GM18520 (cell line): ENCODE data around the gene USP19.

Source experiments
- ATAC-seq: cut with Tn5 transposase; IDR thresholded peaks from one replicate; pipeline ENCODE4 v1.9.1; 2021; ENCODE audit not compliant: unreplicated experiment

Gene USP19

DNA sequence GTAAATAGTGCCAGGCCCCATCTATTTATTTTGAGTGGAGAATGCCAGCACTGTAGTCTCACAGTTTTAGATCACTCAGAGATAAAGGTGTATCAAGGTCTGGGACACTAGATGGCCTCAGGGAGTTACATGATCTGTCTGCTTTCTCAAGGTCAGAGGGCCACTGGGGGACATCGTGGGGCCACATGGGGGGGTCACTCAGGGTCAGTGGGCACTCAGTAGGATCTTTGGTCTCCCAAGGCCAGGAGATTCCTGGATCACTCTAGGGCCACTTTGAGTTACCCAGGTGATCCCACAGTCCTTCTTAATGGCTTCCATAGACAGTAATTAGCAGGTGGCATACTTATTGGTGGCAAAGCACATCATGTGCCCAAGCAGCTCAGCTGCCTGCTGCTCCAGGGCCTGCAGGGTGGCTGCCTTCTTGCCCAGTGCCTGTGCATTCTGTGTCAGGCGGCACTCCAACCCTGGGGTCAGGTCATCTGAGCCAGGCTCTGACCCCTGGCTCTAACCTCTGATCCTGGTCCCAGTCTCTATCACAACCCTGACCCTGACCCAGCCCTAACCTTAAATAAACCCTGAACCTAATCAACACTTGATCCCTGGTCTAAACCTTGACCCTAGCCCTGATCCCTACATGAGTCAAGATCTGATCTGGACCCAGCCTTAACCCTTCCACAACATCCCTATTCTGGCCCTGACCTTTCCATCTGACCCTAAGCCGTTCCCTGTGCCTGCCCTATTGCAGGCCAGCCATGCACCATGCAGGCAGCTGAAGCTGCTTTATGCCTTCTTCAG, 14.0 kb upstream of the USP19 start:
- no peak for ATAC-seq

DNA sequence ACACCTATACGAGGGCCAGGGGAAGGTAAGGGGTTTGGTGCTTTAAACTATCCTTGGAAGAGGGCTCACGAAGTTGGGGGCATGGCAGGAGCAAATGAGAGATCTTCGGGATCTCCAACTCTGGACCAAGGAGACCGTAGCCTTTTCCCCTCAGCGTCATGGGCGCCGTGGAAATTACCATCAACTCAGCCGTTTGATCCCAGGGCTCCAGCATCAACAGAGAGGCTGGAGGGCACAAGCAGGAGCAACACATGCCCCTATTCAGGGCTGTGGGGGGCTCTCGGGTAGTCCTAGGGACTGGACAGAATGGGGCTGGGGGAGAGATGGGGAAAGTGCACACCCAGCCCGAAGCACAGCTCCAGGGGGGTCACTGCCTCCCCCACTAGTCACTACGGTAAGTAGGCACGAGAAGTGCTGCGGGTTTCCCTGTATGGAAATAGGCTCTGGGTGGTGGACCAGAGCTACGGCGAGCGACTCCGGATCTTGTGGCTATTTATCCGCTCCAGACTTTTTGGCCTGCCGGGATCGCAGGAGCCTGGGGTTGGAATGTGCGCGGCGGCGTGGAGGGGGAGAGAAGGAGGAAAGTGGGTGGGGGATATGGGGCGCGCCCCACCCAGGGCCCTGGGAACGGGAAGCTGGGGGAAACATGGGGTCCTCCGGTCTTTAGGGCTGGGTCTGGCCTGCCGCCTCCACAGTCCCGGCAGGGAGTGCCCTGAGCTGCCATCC, 12.8 kb upstream of the USP19 start:
- ATAC-seq: no peak

DNA sequence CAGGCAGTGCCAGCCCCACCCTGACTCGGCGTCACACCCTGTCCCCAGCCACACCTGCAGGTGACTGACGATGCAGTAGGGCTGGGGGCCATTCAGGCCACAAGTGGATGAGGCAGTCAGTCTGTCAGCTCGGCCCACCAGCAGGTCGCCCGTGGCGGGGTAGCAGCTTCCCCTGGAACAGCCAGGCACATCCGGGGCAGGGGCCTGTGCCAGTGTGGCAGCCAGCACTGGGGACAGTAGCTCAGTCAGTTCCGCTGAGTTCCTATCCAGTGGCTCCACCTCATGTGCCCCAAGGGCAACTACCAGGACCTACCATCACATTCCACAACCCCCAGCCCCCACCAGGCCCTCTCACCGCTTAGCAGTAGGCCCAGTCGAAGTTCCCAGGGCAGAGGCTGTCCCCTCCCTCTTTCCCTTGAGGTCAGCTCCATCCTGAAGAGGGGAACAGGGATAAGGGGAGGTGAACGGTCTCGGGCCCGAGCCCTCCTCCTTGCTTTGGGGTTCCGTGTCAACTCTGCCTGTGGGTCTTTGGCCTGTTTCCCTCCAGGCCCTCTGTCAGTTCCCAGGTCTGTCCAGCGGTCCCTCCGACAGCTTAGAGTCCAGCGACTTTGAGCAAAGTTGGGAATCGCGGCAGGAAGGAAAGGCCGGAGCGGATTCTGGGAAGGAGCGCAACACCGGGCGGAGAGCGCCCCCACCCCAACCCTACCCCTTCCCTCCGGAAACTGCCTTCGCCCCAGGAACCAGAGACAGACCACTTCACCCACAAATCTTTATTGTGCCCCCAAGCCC, 12.0 kb upstream of the USP19 start, which contains the start of gene LAMB2:
TSS of gene LAMB2 (minus strand) at position 614 of the 789 bp plus-strand sequence. CDS start at position 431, 183 bp downstream.
- no peak for ATAC-seq

DNA sequence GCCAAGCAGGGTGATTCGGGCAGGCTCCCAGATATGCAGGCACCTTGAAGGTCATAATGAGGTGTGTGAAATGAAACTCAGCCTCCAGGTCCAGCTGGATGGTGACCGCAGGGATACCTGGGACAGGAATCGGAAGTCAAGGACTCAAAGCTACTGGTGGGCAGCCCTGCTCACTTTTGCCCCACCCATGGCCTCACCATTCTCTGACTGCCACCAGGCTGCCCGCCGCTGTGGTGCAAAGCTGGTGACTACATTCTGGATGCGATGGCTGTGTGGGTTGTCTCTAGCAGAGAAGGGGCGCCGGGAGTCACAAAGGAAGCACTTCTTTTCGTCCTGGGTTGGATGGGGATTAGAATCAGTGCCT, 11.4 kb upstream of the USP19 start:
- ATAC-seq: no peak

DNA sequence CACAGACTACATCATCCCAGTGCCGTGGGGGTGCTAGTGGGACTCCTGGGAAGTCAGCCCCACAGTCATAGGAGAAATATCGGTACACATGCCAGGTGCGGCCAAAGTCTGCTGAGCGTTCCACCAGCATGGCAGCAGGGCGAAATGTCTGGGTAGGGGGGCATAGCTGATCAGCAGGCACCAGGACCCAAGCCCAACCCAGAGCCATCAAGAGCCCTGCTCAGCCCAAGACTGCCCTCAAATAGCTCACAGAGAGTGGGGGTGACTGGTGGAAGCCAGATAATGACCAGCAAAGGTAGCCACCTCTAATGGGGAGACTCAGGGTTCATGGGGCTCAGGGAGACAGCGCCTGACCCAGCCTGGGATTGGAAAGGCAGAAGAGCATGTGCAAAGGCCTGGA, 11.0 kb upstream of the USP19 start:
- ATAC-seq: no peak

DNA sequence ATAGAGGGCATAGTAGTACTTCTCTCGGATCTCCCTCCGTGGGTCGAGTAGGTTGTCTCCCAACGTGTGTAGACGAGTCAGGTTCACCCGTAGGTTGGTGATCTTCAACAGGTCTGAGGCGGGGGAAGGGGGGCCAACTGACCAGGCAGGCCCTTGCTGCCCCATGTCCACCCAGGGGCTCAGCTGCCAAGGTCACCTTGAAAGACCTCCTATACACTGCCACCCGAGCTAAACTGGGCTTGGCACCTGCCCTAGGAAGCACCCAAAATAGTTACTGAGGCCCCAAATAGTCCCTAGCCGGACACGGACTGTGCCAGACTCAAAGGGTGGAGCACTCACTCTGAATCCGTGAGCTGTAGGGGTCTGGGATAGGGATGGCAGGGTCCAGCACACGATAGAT, 10.4 kb upstream of the USP19 start:
- ATAC-seq: no peak

DNA sequence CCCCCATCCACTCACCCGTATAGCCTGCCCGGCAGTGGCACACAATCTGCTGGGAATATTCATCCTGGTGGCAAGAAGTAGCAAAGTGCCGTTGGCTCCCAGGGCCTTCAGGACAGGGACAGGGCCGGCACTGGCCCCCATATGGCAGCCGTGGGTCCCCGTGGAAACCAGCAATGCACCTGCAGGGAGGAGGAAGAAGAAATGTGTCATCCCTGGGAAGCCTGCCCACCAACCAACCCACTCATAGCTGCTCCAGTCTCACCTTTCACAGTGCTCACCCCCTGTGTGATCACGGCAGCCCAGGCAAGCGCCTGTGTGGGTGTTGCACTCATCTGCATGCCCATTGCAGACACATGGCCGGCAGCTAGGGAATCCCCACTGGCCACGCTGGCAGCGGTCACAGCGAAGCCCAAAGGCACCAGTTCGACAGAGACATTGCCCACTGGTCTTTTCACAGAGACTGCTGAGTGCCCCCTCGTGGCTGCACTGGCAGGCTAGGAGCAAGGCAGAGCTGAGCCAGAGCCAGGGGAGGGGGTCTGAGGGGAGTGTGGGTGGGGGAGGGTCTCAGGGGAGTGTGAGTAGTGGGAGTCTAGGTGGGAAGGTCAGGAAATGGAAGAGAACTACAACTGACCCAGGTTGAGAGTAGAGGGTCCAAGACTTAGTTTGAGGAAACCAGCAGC, 4.5 kb upstream of the USP19 start:
- no peak for ATAC-seq

DNA sequence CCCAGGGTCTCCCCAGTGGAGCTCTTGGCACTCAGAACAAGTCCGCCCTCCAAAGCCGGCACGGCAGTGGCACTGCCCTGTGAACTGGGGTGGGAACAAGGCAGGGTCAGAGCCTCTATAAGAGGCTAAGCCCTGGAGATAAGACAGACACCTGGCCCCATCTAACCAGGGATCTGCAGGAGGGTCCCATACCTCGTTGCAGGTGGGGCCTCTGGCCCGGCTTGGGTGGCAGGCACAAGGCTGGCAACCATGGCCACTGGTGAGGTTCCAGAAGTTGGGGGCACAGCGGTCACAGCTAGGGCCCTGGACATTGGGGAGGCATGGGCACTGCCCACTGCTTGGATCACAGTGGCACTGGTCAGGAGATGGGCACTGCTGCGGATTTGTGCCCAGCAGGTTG, 3.6 kb upstream of the USP19 start:
- no peak for ATAC-seq

DNA sequence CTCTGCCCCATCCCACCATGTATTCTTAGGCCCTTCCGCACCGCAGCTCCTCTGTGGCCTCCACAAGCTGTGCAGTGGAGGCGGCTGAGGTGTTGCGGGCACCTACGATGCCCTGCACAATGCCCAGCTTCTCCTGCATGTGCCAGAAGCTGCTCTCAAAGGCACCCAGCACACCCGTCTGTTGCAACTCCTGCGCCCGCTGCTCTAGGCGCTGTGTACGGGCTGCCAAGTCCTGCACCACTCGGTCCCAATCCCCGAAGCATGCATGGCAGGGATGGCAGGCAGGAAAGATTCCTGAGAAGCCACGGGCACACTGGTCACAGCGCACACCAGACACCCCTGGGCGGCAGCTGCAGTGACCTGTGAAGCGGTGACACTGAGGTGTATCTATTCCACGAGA, 3.1 kb upstream of the USP19 start:
- ATAC-seq: no peak

DNA sequence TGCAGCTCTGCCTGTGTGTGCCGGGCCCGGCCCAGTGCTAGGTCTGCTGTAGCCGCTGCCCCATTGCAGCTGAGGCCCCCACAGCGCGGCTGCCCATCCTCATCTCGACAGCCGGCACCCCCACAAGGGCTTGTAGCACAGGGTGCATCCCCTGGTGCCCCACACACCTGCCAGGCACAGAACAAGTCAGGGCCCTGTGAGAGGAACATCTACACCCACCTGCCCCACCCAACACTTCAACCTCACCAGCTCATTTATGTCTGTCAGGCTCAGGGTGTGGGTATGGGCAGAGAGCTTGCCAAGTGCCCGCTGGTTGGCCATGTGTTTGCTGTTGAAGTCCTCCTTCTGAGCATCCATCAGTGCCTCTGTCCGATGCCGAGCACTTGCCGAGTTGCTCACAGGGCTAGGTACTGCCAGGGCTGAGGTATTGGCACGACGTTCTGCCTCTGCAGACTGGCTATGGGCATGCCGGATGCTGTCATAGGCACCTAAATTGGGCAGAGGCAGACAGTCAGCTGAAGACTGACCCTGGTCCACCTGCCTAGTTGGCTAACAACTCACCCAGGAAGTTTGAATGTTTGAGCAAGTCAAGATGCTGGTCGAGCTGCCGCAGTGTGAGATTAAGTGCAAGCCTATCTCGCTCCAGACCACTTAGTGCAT, 2.4 kb upstream of the USP19 start:
- no peak for ATAC-seq

DNA sequence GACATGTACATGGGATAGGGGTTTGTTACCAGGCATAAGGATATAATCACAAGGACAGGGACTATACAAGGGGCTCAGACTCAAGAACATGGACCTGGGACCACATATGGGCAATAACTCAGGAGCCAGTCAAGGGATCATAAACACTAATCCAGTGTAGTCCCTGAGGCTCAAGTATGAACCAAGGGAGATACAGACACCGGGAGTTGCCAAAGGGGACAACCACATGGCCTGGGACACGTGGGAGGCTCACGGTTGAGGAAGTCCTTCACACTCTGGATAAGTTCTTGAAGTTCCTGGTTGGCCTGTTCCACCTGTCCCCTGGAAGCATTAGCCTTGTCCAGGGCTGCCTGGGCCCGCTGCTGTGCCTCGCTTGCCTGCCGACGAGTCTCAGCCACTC, 1.8 kb upstream of the USP19 start:
- no peak for ATAC-seq

DNA sequence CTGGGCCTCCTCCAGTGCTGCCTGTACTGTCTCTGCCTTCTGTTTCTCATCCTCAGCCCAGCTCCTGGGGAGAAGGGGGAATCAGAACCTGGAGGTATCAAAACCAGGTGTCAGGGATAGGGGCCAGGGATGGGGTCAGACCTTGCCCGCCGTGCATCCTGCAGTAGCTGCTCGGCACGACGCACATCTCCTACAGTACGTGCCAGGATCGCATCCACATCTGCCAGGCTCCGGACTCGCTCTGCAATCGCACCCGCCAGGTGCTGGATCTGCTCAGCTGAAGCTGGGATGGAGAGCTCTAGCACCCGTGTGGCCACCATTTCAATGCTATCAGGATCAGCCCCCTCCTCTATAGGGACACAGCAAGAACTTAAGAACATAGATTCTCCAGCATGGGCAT, 1.4 kb upstream of the USP19 start:
- no peak for ATAC-seq

DNA sequence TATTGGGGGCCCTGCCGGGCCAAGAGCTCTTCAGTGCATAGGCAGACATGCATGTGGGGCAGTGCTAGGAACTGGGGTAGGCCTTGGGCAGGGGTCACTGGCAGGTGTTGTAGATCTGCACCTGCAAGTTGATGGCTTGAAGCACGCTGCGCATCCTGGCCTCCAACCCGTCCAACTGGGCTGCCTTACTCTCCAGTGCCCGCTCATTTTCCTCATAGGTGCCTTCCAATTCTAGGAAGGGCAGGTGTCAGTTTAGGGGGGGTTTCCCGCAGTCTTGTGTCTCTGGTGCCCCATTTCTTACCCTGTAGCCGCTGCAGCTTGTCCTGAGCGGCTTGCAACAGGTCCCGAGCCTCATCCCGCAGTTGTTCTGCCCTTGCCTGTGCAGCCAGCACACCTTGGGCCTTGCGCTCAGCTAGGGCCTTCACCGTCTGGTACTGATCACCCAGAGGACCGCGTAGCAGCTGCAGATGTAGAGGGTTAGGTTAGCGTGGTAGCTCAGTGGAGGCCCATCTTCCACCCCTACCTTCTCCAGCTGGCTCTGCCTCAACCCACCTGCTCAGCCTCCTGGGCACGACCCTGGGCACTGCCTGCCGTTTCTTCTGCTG, 611 bp upstream of the USP19 start:
- ATAC-seq: no peak

DNA sequence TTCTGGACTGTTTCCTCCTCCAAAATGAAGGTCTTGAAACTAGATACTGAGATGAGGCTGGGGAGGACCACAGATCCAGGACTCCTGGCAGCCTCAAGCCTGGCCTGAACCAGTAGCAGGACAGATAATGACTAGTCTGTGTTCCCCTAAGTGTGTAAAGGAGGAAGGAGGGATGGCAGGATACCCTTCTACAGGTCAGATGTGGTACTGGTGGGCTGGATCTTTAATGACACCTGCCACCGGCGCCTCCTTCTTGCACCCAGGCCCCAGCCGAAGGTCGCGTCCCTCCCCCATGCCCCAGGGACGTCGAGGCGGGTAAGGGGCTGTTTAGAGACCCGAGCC, 556 bp downstream of the USP19 start:
- no peak for ATAC-seq

DNA sequence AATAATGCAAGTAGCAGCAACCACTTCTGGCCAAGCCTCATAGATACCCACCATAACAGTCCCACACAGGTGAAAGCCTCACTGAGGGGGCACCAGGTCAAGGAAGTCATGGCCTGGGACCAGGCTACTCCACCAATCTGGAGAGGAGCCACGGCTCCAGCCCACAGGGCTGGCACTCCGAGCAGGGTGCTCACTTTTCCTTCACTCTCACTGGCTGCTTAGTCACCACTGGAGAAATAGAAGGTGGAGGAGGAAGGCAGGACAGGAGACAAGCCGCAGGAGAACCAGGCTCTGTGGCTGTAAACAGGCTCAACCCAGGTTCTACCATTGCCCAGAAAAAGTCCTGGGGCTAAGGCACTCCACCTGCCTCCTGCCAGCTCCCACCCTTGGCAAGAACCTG, 1.2 kb downstream of the USP19 start:
- ATAC-seq: no peak

DNA sequence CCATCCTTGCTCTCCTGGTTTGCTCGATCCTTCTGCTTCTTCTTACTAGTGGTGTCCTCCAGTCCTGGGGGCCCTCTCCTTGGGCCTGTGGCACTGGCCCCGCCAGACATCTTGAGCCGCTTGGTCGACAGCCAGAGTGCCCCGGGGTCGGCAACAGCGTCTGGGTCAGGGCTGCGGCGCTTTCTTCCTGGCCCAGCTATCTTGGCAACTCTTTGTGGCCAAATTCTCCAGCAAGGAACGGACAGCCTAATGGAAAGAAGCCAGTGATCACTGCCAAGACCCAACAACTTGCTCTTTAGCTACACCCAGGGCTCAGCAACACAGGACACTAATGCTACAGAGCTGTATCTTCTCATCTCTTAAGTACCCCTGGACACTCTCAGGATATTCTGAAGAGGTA, 1.6 kb downstream of the USP19 start:
- ATAC-seq: no peak

DNA sequence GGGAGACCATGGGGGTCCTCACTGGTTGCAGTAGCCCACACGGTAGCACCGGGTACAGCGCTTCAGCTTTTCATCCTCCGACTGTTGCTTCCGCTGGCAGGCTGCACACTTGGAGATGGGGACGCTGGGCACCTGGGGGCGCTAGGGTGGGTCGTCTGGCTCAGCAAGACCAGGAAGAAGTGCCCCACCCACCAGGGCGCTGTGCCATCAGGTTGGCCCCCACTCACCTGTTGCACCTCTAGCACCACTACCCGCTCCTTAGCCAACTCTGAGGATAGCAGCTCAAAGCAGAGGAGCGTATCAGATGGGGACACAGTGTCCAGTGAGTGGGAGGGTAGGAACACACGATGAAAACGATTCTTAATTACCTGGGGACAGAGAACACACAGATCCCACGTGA, 8.4 kb downstream of the USP19 start:
- no peak for ATAC-seq

DNA sequence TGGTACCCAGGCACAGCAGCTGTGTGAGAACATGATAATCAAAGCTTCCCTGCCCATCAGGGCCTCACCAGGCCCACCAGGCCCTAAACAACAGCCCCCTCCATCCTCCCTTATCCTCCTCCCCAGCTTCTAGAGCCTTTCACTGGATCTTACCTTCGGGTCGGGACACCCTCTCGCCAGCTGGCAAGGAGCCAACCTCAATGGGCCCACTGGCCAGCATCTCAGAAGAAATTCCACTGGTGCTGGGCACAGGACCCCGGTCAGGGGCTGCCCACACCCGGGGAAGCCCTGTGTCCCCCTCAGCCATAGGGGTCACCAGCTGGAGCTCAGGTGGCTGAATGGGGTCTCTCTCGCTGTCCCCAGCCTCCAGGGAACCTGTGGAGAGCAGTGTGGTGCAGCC, 9.3 kb downstream of the USP19 start:
- no peak for ATAC-seq

DNA sequence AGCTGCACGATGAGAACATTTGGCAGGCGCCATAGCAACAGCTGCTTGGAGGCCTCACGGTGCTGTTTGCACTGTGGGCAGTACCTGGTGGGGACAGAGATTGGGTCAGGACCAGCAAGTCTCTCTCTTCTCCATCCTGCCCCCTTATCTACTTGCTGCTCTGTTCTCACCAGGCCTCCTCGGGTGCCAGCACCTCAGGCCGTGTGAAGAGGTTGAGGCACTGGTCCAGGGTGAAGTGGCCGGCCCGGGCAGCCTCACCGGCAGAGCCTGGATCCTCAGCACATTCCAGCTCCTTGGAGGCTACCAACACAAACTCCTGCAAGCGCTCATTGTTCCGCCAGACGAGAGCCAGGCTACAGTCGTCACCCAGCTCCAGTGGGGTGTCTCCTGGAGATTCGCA, 9.8 kb downstream of the USP19 start:
- ATAC-seq: no peak

DNA sequence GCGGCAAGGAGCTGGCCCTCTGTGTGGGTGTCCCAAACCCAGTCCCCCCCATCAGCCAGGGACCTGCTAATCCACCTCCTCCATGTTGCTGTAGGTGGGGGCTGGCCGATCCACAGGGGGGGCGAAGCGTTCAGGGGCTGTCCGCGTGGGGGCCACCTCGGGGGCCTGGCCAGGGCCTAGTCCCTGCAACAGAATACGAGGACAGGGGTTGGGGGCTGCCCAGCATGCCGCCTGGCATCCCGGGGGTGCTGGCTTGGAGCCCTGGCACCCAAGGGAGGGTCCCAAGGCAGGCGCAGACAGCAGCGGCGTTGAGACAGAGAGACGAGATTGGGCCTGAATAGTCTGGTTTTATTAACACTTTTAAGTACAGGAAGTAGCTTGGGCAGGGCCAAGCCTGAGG, 12.3 kb downstream of the USP19 start:
- no peak for ATAC-seq
